Spleen (tissue), 11 donors: Measurements from ENCODE around the gene PEAR1. TPM values are rescaled to one million over a fixed set of nuclear protein-coding genes. Genes with fewer than 3 reads are reported as not detected.

Experiments
- DNase-seq: peaks from one replicate; pipeline ENCODE4 v3.0.0-alpha.2; 2020
- H3K27ac ChIP-seq, 8 donors: fragments of 200-600 bp; sonication (generic) in 7 of 8; 1 replicate in 4 of 8; 2 replicates in 4 of 8; pipeline versions ENCODE4 v1.5.0 to v1.8.0; 2016 to 2021; ENCODE audit warnings: inconsistent platforms in 4 of 8, mild to moderate bottlenecking in 4 of 8, moderate library complexity in 1 of 8
- H3K27me3 ChIP-seq, 7 donors: fragments of 200-600 bp; sonication (generic) in 6 of 7; replicated peaks in 1 of 7; 1 replicate in 4 of 7; 2 replicates in 3 of 7; pipeline versions ENCODE4 v1.5.0 to v1.8.0; 2016 to 2021; ENCODE audit warnings: inconsistent platforms in 3 of 7, mild to moderate bottlenecking in 1 of 7
- H3K36me3 ChIP-seq, 6 donors: fragments of 200-600 bp; sonication (generic) in 5 of 6; 1 replicate in 4 of 6; 2 replicates in 2 of 6; pipeline versions ENCODE4 v1.5.0 to v1.8.0; 2016 to 2021; ENCODE audit warnings: inconsistent platforms in 2 of 6
- H3K4me1 ChIP-seq, 6 donors: fragments of 200-600 bp; sonication (generic) in 5 of 6; 1 replicate in 3 of 6; 2 replicates in 3 of 6; pipeline versions ENCODE4 v1.5.0 to v1.8.0; 2016 to 2021; ENCODE audit warnings: inconsistent platforms in 3 of 6
- H3K4me3 ChIP-seq, 8 donors: fragments of 200-600 bp; sonication (generic) in 7 of 8; 1 replicate in 4 of 8; 2 replicates in 4 of 8; pipeline versions ENCODE4 v1.5.0 to v1.8.0; 2016 to 2021; ENCODE audit warnings: inconsistent platforms in 4 of 8, mild to moderate bottlenecking in 4 of 8, moderate library complexity in 2 of 8
- H3K9me3 ChIP-seq, 8 donors: fragments of 200-600 bp; sonication (generic) in 7 of 8; 1 replicate in 4 of 8; 2 replicates in 4 of 8; pipeline versions ENCODE4 v1.5.0 to v1.8.0; 2016 to 2021; ENCODE audit warnings: inconsistent platforms in 4 of 8
- CTCF ChIP-seq, 11 experiments: fragments of 200-600 bp in 7 of 11; fragments of 450-650 bp in 4 of 11; sonication (generic) in 4 of 11; IDR thresholded peaks in 8 of 11; conservative IDR thresholded peaks in 3 of 11; 1 replicate in 7 of 11; 2 replicates in 4 of 11; pipeline versions ENCODE4 v1.4.0 to v1.8.0; 2016 to 2021; ENCODE audit warnings: antibody characterized with exemption in 11 of 11, inconsistent platforms in 4 of 11, mild to moderate bottlenecking in 1 of 11
- POLR2A ChIP-seq, 3 donors: fragments of 450-650 bp; IDR thresholded peaks; one replicate each; pipeline ENCODE4 v1.5.1; 2017; ENCODE audit warnings: antibody characterized with exemption in 3 of 3, mild to moderate bottlenecking in 1 of 3
- POLR2AphosphoS5 ChIP-seq, 3 donors: sonication (generic); formaldehyde crosslinking; IDR thresholded peaks; one replicate each; pipeline ENCODE4 v1.5.1; 2017; ENCODE audit warnings: antibody characterized with exemption in 3 of 3
- WGBS, 5 donors: extraction: QIAGEN DNeasy Blood & Tissue Kit in 3 of 5; methylation state at CpG; one replicate each; pipeline versions ENCODE4 v1.1.5 to v1.1.7; 2013 to 2018; 5-methylcytosine and 5-hydroxymethylcytosine counted together
- intact Hi-C: fragments of 100-400 bp; cut with DNase I; formaldehyde crosslinking; loops from one replicate; pipeline ENCODE4 v1.15.0; 2023; ENCODE audit warnings: low total_unique reads
- polyA plus RNA-seq, 3 donors: library from polyadenylated mRNA; stranded (reverse); fragments of 200-250 nt; gene quantifications; one replicate each; pipeline ENCODE4 v1.2.1, GENCODE V29; 2013
- total RNA-seq, 7 donors: library from RNA; depleted of rRNA in 3 of 7; stranded (reverse); fragments of >200 nt in 3 of 7; fragmentation: NEBNext Ultra II Directional in 4 of 7; extraction: Animal tissue kit (Norgen Biotek cat#: 25700) in 4 of 7; gene quantifications; one replicate each; pipeline versions ENCODE4 v1.1.0 to v1.2.1, GENCODE V29; 2016 to 2021
- donor health status: healthy with polysubstance abuse.
- donor health status: DM: no; HTN: no; CAD: no; lungs with moderate emphysema.
- donor health status: DM: no; HTN: no; CAD: no.
- donor health status: Bipolar disorder and iron deficiency.
- donor health status: healthy.
- donor health status: DM: no; HTN: no; CAD: no.
- donor health status: DM: yes; HTN: yes; CAD: no.

The PEAR1 gene
- total and polyA plus RNA-seq, 10 donors = 1.4 to 28.3 (median 20.2) TPM

GRCh38 chr1:156897078-156897825 is 3.7 kb downstream of the PEAR1 start:
- no peaks in the 10 kb centered on the region for H3K9me3 ChIP-seq
- peaks cover 13 to 100% (median 67%) of the 10 kb centered on the region in 6 donors for H3K4me1 ChIP-seq
- DNase-seq = no peak
- no peak overlapping the region for H3K4me3 ChIP-seq
- intact Hi-C loops = no loop called here
- H3K27me3 ChIP-seq = peaks cover 0 to 66% (median 13%) of the 10 kb centered on the region in 7 donors
- H3K27ac ChIP-seq = peak overlapping the region in 7 of 8 donors; percentile 68 to 90 (median 73)
- no peak for TF ChIP-seq CTCF (IDR thresholded peaks at IDR 0.05 in 8 of 11, conservative IDR thresholded peaks at IDR 0.05 in 3 of 11)
- no peaks in the 10 kb centered on the region for H3K36me3 ChIP-seq
- WGBS, 5 donors = 75 to 82% (median 77%) methylated on average over 11 to 14 of the region's 14 CpGs

- intact Hi-C loops = no loop called here
- H3K4me3 ChIP-seq = peak overlapping the region in 1 of 8 donors; percentile 3
- peak; percentile 85 for DNase-seq
- H3K4me1 ChIP-seq = peaks cover 9 to 100% (median 61%) of the 10 kb centered on the region in 6 donors
- no peaks in the 10 kb centered on the region for H3K9me3 ChIP-seq
- H3K27me3 ChIP-seq = peaks cover 0 to 57% (median 9%) of the 10 kb centered on the region in 7 donors
- 3 to 8% (median 7%) methylated on average over 7 to 13 of the region's 13 CpGs for WGBS, 5 donors
- H3K27ac ChIP-seq = peak overlapping the region in 7 of 8 donors; percentile 68 to 90 (median 73)
- H3K36me3 ChIP-seq = no peaks in the 10 kb centered on the region
- TF ChIP-seq POLR2A (IDR thresholded peaks at IDR 0.05) = no peak
- TF ChIP-seq CTCF (IDR thresholded peaks at IDR 0.05 in 8 of 11, conservative IDR thresholded peaks at IDR 0.05 in 3 of 11) = no peak
- TF ChIP-seq POLR2AphosphoS5 (IDR thresholded peaks at IDR 0.05) = peak; percentile 72 to 86 (median 76)
These were observed 4.6 kb downstream of the PEAR1 start for GRCh38 chr1:156898161-156898566.

- peaks cover 7 to 100% (median 57%) of the 10 kb centered on the region in 6 donors for H3K4me1 ChIP-seq
- H3K27me3 ChIP-seq = peaks cover 0 to 47% (median 0%) of the 10 kb centered on the region in 7 donors
- H3K9me3 ChIP-seq = no peaks in the 10 kb centered on the region
- H3K4me3 ChIP-seq = no peak overlapping the region
- DNase-seq = no peak
- H3K36me3 ChIP-seq = no peaks in the 10 kb centered on the region
- intact Hi-C loops = no loop called here
- peak overlapping the region in 6 of 8 donors; percentile 68 to 90 (median 78) for H3K27ac ChIP-seq
- TF ChIP-seq POLR2AphosphoS5 (IDR thresholded peaks at IDR 0.05) (no peak), CTCF (IDR thresholded peaks at IDR 0.05 in 8 of 11, conservative IDR thresholded peaks at IDR 0.05 in 3 of 11) (no peak), POLR2A (IDR thresholded peaks at IDR 0.05) (no peak)
- WGBS, 5 donors = 69 to 79% (median 77%) methylated on average over 12 of the region's 12 CpGs
These were observed 5.6 kb downstream of the PEAR1 start for GRCh38 chr1:156898971-156899664.
